Ramos (cell line): ENCODE results near the gene ITGA3.

Source experiments
- in situ Hi-C: fragments of 300-500 bp; cut with MboI; formaldehyde crosslinking; loops from one replicate; pipeline ENCODE4 v1.14.3; 2022; ENCODE audit warnings: low sequenced_read_pairs; ENCODE audit not compliant: unreplicated experiment

ITGA3 gene

DNA sequence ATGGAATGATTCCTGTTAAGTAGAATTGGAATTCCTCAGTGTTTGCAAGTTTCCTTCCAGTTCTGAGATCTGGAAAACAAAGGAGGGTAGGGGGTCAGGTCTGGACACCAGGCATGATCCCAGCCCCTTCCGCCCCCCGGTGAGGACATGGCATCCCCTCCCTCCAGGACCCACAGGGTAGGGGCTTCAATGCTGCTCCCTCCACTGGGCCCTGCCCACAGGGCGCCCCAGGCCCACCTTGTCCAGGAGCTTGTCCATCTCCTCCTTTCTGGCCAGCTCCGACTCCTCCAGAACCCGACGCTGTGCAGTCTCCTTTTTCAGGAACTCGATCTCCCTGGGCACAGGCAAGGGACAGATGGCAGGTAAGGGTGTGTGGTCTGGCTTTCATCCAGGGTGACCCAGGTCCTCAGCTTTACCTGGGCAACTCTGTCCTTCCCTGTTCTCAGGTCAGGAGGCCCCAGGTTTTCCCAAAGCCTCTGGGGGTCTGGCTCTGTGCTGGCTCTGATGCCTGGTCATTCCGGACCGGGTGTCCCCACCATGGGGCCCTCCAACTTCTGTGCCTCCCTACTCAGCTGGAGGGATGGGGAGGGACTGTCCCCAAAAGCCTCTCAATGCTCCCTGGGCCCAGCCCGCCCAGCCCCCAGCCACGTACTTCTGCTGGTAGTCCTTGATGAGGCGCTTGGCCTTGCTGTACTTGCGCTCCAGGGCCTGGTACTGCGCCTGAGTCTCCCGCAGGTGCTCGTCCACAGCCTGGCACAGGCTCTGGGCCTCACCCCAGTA is 79.6 kb downstream of the ITGA3 start:
- in situ Hi-C loops = no loop called here

DNA sequence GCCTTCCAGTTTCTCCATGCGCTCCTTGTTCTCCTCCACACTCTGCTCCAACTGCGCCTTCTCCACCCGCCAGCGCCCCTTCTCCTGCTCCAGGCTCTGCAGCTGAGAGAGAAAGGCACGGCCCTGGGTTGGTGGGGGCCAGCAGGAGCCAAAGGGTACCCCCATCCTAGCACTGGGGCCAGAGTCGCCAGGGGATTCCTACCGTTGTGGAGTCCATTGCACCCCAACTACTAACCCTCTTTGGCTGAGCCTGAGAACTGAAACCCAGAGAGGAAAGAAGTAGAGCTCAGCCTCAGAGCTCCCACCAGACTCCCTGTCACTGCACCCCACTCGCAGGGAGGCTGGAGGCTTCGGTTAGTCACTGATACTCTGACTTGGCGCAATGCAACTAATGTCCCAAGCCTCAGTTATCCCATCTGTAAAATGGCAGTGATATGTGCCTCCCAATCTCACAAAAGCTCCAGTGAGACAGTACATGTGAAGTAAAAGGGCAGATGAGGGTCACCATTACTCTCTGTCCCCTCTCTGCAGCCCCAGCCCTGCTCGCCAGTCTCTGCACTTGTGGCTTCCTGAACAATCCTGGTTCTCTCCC is 80.3 kb downstream of the ITGA3 start:
- in situ Hi-C loops = no loop called here

DNA sequence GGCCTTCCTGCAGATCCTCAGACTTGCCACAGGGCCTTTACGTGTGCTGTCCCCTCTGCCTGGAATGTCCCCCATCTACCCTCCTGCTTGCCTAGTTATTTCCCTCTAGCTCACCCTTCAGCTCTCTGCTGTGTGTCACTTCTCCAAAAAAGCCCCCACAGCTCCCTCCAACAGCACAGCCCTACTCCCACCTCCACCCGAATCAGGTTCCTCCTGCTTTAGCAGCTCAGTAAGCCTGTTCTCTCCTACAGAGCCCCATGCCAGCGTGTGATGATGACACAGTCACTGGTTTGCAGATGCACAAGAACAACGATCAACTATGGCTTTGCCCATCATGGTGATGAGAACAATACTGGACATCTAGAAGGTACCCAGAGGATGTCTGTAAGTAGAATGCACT is 81.1 kb downstream of the ITGA3 start:
- in situ Hi-C loops = no loop called here

DNA sequence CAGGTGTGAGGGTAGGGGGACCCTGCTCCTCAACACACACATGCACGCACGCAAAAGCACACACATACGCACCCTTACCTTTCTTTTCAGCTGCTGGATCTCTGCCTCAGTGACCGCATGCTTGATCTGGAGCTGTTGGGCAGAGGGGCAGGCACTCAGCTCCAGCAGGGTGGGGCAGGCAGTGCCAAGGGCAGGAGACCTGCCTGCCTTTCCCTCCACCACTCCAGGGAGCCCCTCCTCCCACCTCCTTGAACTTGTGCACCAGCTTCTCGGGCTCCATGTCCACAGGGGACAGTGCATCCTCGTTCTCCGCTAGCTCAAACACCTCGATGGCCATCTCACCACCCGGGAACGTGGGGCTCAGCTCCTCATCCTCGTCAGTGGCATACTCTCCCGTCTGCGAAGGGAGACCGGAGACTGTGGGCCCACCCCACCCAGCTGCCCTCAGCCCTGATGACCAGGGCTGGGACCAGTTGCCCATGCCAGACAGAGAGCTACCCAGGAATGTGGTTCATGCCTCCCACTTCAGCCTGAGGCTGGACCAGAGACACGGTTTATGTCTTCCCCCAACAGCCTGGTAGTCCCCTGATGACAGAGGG is 83.4 kb downstream of the ITGA3 start:
- in situ Hi-C loops = no loop called here
